NK-92 treated with Interleukin-12 subunit alpha and Interleukin-12 subunit beta, amount 100 ng/mL, for 24 hours (cell line): ENCODE results near the gene FKBP3.
A peak's percentile ranks its signal among the peaks of the same experiment; 100 is the strongest.
"Not testable (repeated sequence)": the region's sequence is repeated elsewhere in the genome, so short reads cannot be mapped to it uniquely, and the experiment has no call there.

Experiments used
- DNase-seq: peaks from one replicate; lab custom pipeline; 2025; lab: John Stamatoyannopoulos, UW

Gene FKBP3

GRCh38 chr14:45134051-45134958 is at the start of gene FKBP3:
TSS of gene FKBP3 (minus strand) at chr14:45134481. CDS start at chr14:45134456, 25 bp downstream.
- DNase-seq, result peak; percentile 93

- no peak for DNase-seq
These were observed 47.5 kb upstream of the FKBP3 start for GRCh38 chr14:45181806-45182205.

- no peak for DNase-seq
These were observed 47.0 kb upstream of the FKBP3 start for GRCh38 chr14:45181329-45181728.

- no peak for DNase-seq
These were observed 42.8 kb upstream of the FKBP3 start for GRCh38 chr14:45177076-45177475.

GRCh38 chr14:45169906-45170305 is 35.6 kb upstream of the FKBP3 start:
- DNase-seq, result no peak

GRCh38 chr14:45156067-45156466 is 21.8 kb upstream of the FKBP3 start:
- DNase-seq, result no peak

GRCh38 chr14:45150386-45150890 is 16.2 kb upstream of the FKBP3 start:
- DNase-seq, result no peak

GRCh38 chr14:45149602-45150001 is 15.3 kb upstream of the FKBP3 start:
- no peak for DNase-seq

GRCh38 chr14:45145214-45145613 is 10.9 kb upstream of the FKBP3 start:
- DNase-seq, result no peak

GRCh38 chr14:45144658-45145057 is 10.4 kb upstream of the FKBP3 start:
- no peak for DNase-seq

- not testable (repeated sequence) for DNase-seq
These were observed 7.8 kb upstream of the FKBP3 start for GRCh38 chr14:45142083-45142482.

GRCh38 chr14:45140661-45141187 is 6.4 kb upstream of the FKBP3 start:
- no peak for DNase-seq

- no peak for DNase-seq
These were observed 2.1 kb upstream of the FKBP3 start for GRCh38 chr14:45136399-45136798.

GRCh38 chr14:45135659-45136395 is 1.5 kb upstream of the FKBP3 start, which contains the start of gene FANCM:
TSS of gene FANCM (plus strand) at chr14:45135930. CDS start at chr14:45136032, 102 bp downstream.
- peak; percentile 78 for DNase-seq

- no peak for DNase-seq
These were observed 875 bp upstream of the FKBP3 start for GRCh38 chr14:45135156-45135555.

GRCh38 chr14:45133683-45134050 is 614 bp downstream of the FKBP3 start:
- no peak for DNase-seq

GRCh38 chr14:45128963-45129629 is 5.2 kb downstream of the FKBP3 start:
- no peak for DNase-seq

- no peak for DNase-seq
These were observed 8.5 kb downstream of the FKBP3 start for GRCh38 chr14:45125754-45126153.

- no peak for DNase-seq
These were observed 11.0 kb downstream of the FKBP3 start for GRCh38 chr14:45123271-45123670.

GRCh38 chr14:45120096-45120495 is 14.2 kb downstream of the FKBP3 start:
- DNase-seq, result no peak

GRCh38 chr14:45118594-45118993 is 15.7 kb downstream of the FKBP3 start:
- no peak for DNase-seq

GRCh38 chr14:45114327-45114726 is 20.0 kb downstream of the FKBP3 start:
- DNase-seq, result no peak
